PFSK-1 (cell line): ENCODE measurements around the gene ZFAND3.

Source experiments
- FOXP2 ChIP-seq: optimal IDR thresholded peaks from 2 replicates; pipeline ENCODE3; 2011; ENCODE audit warnings: borderline replicate concordance, control low read depth, inconsistent platforms; ENCODE audit not compliant: insufficient read depth; ENCODE audit errors: extremely low read length, extremely low read depth
- POLR2AphosphoS5 ChIP-seq: IDR thresholded peaks from 2 replicates; pipeline ENCODE4 v1.6.1; 2012; ENCODE audit warnings: low read depth, mild to moderate bottlenecking, control low read depth, low read length, moderate library complexity
- REST ChIP-seq, 2 experiments: IDR thresholded peaks; 2 replicates each; pipeline versions ENCODE4 v1.6.1 to v1.8.0; 2011 to 2012; ENCODE audit warnings: low read depth in 2 of 2, low read length in 2 of 2, control low read depth in 1 of 2, inconsistent platforms in 1 of 2, mild to moderate bottlenecking in 1 of 2, moderate library complexity in 1 of 2; ENCODE audit not compliant: insufficient read depth in 1 of 2
- SIN3A ChIP-seq: IDR thresholded peaks from 2 replicates; pipeline ENCODE4 v1.6.1; 2012; ENCODE audit warnings: mild to moderate bottlenecking, low read length, moderate library complexity, borderline replicate concordance; ENCODE audit not compliant: insufficient read depth
- TAF1 ChIP-seq: IDR thresholded peaks from 2 replicates; pipeline ENCODE4 v1.6.1; 2012; ENCODE audit warnings: low read length, control low read depth, borderline replicate concordance; ENCODE audit not compliant: insufficient read depth

The ZFAND3 gene

GRCh38 chr6:38191418-38191817 lies 371.9 kb downstream of the ZFAND3 start:
- no peak for TF ChIP-seq TAF1
- no peak for TF ChIP-seq REST (IDR thresholded peaks at IDR 0.05; ENCODE audit: insufficient read depth in 1 of 2, low read depth in 2 of 2, low read length in 2 of 2)
- no peak for TF ChIP-seq SIN3A
- TF ChIP-seq FOXP2 = no peak

- TF ChIP-seq SIN3A (no peak), TAF1 (no peak), REST (IDR thresholded peaks at IDR 0.05; ENCODE audit: insufficient read depth in 1 of 2, low read depth in 2 of 2, low read length in 2 of 2) (no peak), POLR2AphosphoS5 (no peak), FOXP2 (no peak)
Measured at GRCh38 chr6:38192011-38192410, 372.5 kb downstream of the ZFAND3 start.

- TF ChIP-seq TAF1 (no peak), SIN3A (no peak)
Measured at GRCh38 chr6:38192487-38192886, 373.0 kb downstream of the ZFAND3 start.

GRCh38 chr6:38193051-38193450 lies 373.5 kb downstream of the ZFAND3 start:
- TF ChIP-seq SIN3A (no peak), FOXP2 (no peak), POLR2AphosphoS5 (no peak), REST (IDR thresholded peaks at IDR 0.05; ENCODE audit: insufficient read depth in 1 of 2, low read depth in 2 of 2, low read length in 2 of 2) (no peak), TAF1 (no peak)

GRCh38 chr6:38193481-38194281 lies 374.2 kb downstream of the ZFAND3 start:
- no peak for TF ChIP-seq SIN3A
- TF ChIP-seq FOXP2 = no peak
- TF ChIP-seq TAF1 = no peak
- no peak for TF ChIP-seq REST (IDR thresholded peaks at IDR 0.05; ENCODE audit: insufficient read depth in 1 of 2, low read depth in 2 of 2, low read length in 2 of 2)
- TF ChIP-seq POLR2AphosphoS5 = no peak
